SW480 (cell line): ENCODE data around the gene MAP1LC3B.
"Not testable (repeated sequence)": the region's sequence is repeated elsewhere in the genome, so short reads cannot be mapped to it uniquely, and the experiment has no call there.

Source experiments
- DNase-seq: peaks from one replicate; pipeline ENCODE4 v3.0.0-alpha.2; 2016; ENCODE audit warnings: low spot score

MAP1LC3B gene

DNA sequence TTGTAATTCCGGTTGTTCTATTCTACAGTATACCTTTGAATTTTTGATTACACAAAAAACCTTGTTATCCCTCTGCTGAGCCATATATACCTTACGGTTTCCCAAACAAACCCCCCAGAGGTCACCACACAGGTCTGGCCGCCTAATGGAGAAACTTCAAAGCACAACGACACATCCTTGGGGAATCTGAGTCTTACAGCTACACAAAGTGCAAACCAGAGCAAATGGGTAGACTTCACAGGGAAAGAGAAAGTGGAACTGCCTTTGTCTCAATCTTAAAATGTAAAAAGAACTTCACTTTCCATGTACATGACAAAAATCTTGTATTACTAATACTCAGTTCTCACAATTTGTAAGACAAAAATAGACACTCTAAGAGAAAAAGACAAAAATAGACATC is 11.3 kb upstream of the MAP1LC3B start:
- no peak for DNase-seq

DNA sequence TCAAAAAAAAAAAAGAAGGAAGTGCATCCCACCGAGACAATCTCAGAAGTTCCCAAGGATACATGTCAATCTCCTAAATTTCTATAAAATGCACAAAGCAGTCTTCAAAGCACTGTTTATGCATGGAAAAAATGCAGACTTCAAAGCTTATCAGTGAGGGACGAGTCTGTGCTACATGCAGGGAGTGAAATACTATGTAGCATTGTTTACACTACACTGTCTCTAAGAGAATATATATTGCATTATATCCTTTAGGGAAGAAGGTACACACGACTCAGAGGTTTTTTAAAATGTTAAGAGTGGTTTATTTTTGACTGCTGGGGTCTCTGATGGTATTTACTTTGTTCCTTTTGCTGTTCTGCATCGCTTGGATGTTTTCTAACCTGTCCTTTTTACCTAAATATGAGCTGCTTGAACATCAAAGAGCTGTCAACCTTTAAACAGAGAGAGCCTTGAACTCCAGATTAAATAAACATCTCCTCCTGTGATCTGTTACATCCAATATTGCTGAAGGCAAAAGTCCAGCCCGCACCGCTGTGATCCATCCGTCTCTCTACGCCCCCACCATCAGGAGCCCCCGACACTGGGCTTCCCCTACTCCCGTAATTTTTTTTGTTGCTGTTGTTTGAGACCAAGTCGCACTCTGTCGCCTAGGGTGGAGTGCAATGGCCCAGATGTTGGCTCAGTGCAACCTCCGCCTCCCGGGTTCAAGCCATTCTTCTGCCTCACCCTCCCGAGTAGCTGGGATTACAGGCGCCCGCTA is 9.9 kb upstream of the MAP1LC3B start:
- peak; percentile 16 for DNase-seq

DNA sequence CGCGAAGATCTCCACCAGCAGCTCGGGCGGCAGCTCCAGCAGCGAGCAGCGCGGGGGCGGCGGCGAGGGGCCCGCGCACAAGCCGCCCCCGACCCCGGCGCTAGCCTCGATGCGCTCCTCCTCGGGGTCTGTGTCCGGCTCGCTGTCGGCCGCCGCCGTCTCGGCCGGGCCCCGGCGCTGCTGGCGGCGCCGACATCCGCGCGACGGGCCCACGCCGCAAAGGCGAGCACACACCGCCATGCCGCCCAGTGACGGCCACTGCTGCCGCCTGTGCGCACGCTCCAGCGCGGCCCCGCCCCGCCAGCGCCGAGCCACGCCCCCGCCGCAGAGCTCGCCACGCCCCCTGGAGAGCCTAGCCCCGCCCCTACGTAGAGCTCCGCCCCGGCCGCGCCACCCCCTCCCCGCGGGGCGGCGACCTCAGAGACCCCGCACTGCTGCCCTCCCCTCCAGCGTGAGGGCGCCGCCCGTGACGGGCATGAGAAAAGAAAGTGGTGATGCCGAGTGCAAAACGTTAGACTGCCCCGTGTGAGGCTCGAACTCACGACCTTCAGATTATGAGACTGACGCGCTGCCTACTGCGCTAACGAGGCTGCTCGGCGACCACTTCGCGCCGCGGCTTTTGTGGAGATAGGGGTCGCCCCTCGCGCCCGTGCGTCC is 8.5 kb upstream of the MAP1LC3B start, which contains the start of gene FBXO31:
Gene FBXO31, minus strand, starts transcription at position 272 of the 657 bp plus-strand sequence. Its CDS starts 32 bp downstream, at position 240.
- peak; percentile 85 for DNase-seq

DNA sequence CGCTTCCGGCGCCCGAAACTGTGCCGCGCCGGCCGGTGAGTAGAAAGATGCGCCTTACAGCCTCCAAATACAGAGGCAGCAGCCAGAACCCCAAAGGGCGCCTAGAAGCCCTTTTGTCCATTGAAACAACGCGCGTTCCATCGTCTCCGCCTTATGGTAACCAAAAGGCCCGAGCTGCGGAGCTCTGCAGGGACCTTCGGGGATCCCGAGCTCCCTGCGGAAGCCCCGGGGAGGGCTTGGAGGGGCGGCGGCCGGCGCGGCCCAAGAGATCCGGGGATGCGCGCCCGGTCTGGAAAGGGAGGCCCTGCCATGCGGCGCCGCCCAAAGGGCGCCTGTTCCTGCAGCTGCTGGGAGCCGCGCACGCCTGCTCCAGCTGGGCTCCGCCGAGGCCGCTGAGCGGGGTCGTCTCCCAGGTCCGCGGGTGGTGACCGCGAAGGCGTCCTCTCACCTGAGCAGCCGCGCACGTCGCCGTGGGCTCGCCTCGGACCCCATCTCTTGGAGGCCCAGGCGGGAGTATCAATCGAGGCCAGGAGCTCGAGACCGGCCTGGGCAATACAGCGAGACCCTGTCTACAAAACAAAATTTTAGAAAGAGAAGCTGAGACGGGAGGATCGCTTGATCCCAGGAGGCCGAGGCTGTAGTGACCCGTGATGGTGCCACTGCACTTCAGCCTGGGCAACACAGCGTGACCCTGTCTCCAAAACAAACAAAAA is 7.8 kb upstream of the MAP1LC3B start:
- peak; percentile 82 for DNase-seq

DNA sequence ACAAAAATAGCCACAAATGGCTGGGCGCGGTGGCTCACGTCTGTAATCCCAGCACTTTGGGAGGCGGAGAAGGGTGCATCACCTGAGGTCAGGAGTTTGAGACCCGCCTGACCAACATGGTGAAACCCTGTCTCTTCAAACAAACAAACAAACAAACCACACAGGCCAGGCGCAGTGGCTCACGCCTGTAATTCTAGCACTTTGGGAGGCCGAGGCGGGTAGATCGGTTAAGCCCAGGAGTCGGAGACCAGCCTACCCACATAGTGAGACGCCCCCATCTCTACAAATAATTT is 7.3 kb upstream of the MAP1LC3B start:
- not testable (repeated sequence) for DNase-seq

DNA sequence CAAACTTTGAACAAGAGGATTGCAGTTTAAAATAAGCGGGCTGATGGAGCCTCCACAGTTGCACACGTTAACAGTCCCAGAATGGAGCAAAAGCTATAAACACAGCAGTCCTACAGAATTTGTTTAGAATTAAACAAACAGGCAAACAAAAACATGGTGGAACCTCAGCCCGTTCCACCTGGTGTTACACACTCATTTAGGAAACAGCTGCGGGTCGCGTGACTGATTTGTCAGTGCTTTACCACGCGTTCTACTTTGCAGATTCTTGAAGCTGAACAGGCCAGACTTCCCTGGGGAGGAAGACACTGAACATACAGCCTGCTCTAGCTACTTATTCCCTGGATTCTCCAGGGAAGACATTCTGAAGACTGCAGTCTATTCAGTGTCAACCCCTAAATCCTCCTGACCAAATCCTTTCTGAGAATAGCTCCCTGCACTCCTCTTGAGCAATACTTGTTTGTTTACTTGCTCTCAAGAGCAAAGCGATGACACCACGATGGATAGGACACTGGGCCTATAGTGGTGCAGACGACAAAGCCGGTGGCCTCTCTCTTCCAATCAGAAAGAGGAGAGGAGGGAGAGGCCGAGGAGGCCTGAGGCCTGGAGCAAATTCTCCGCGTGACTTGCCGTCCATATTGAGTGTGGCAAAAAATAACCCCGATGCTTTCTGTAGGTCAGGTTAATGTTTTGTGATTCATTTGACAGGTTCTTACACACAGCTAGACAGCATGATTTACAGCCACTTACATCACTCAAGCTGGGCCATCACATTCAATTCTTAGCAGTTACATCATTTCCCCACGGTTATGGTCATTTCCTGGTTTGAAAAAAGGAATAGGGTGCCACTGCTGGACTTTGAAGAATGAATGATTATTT is 4.0 kb upstream of the MAP1LC3B start:
- DNase-seq = peak; percentile 100

DNA sequence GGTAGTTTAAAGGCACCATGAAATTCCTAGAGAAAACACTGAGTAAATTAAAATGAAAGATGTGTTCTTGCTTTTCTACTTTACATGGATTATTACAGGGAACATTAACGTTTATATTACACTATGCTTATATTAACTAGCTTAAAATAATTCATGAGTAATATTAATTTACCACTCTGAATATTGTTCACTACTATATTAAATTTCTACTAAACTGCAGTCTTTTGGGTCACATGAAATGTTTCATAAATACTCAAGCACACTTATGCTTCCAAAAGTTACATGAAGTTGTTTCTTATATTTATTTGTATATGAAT is 3.4 kb upstream of the MAP1LC3B start:
- DNase-seq = no peak

DNA sequence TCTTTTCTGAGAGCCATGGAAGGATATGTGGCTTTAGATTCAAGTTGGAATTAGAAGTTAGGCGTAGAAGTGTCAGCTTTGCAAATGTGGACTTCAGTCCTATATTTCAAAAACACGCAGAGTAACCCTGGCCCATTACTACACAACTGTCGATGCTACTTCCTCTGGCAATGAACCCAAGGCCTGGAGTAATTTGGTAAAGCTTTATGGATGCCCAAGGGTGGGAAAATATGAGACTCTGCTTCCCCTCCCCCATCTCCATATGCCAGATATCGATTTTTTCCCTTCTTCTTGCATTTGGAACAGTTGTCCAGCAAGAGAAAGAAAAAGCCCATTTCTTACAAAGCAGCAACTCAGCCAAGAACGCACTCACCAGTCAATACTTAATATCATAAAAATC is 2.9 kb upstream of the MAP1LC3B start:
- no peak for DNase-seq

DNA sequence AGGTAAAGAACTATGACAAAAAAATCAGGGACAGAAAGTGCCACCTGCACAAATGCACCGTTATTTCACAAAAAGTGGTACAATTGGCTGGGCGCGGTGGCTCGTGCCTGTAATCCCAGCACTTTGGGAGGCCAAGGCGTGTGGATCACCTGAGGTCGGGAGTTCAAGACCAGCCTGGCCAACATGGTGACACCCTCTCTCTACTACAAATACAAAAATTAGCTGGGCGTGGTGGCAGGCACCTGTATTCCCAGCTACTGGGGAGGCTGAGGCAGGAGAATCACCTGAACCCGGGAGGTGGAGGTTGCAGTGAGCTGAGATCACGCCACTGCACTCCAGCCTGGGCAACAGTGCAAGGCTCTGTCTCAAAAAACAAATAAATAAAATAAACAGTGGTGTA is 2.2 kb upstream of the MAP1LC3B start:
- DNase-seq = not testable (repeated sequence)

DNA sequence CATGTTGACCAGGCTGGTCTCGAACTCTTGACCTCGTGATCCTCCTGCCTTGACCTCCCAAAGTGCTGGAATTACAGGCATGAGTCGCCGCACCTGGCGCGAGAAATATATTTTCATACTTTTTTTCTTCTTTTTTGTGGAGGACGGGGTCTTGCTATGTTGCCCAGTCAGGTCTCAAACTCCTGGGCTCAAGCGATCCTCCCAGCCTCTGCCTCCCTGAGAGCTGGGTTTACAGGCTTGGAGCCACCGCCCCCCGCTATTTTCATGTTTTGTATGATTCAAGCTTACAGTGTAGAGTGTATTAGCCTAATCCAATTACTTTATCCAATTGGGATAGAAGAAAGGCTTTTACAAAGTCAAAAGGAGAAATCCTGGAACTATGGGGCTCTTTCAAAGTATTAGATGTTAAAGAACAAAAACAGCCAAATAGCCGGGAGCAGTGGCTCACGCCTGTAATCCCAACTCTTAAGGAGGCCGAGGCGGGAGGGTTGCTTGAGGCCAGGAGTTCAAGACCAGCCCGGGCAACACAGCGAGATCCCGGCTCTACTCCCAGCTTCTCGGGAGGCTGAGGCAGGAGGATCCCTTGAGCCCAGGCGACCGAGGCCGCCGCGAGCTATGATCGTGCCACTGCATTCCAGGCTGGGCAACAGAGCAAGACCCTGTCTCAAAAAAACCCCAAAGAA is 1.4 kb upstream of the MAP1LC3B start:
- no peak for DNase-seq

DNA sequence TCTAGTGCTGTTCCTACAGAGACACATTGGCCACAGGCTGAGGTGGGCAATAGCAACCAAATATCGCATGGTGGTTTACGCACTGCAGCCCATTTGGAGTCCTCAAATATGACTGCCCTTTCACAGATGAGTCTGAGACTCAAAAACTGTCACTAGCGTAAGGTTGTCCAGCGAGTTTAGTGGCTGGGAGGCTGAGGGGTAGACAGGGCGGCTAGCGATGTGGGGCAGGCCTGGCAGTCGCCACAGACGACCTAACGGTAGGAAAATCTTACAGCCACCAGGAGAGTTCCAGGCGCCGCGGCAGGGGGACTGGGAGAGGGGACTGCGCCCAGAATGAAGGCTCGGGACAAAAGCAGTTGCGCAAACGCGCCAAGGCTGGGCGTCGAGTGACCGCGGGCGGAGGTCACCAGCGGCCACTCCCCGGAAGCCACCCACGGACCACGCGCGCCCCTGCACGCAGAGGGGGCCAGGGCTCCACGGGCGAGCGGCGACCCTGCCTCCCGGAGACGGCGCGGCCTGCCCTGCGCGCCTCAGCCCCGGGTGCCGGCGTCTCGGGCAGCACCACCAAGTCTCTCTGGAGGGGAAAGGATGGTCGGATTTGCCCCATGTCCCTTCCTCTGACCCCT is 699 bp upstream of the MAP1LC3B start:
- DNase-seq = peak; percentile 64

DNA sequence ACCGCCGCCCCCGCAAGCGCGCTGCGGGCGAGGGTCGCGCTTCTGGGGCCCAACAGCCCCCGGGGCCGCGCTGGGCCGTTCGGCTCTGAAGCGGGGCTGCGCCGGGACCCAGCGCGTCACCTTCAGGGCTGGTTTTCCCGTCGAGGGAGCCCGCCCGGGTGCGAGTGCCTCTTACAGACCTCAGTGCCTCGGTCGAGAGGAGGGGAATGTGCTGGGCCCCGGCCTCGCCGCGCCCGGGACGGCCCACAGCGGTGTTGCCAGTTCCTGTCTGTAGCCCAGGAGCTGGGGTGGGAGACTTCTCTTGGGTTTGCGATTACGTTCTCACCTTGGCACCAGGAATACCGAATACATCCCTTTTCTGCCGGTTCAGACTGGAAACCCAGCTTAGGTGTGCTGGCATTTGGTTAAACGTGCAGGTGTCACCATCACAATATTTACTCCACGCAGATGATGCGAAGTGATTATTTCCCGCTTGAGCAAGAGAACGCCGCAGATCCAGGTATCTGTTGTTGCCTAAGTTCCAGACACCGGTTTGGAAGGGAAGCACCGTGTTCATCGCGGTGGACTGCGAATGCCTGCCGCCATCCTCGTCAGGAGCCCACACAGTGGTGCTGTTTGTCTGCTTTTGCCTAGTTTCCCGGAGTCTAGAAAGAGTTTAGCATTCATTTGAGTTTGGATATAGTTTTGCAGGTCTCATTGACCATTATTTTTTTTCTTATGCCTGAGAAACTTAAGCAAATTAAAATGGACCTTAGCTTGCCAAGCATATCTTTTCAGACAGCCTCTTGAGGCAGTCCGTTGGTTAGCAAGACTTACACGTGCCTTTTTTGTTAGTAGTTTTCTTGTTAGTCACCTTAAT is 914 bp downstream of the MAP1LC3B start:
- peak; percentile 59 for DNase-seq

DNA sequence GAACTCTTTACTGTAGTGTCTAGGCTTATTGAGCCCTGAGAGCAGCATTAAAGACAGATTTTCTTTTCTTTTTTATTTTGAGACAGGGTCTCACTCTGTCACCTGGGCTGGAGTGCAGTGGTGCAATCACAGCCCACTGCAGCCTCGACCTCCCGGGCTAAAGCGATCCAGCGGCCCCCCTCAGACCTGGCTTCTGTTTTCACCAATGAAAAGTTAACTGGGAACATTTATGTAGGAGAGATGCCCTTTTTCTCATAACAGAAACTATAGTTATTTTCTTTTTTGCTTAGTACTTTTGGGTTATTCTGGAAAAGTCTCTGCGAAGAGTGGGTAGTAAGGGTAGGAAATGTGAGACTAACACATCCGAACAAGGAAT is 1.5 kb downstream of the MAP1LC3B start:
- DNase-seq = no peak

DNA sequence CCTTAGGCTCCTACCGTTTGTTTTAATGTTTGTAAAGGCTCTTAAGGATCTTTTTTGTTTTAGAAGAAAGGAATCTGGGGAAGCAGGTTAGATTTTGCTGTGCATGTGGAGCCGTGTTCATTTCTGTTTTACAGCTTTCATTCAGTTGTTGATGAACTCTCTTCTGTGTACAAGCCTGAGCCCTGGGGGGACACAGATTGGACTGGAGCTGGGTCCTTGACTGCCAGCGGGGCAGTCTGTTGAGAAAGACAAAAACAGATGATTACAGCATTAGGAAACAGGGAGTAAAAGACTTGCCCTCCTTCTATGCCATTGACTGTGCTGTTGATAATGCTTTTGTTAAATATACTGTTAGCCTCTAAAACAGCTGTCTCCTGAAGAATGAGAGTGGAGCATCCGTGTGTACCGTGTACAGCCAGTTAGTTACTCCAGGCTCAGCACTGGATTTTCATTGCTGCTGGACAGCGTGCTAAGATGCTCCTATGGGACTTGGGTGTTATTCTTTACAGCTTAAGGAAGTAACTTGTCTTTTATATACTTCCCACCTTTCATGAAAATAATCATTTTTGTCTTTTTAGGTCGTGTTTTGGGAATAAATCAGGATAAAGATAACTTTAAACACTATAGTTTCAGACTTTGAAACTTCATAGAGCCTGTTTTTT is 3.2 kb downstream of the MAP1LC3B start:
- no peak for DNase-seq

DNA sequence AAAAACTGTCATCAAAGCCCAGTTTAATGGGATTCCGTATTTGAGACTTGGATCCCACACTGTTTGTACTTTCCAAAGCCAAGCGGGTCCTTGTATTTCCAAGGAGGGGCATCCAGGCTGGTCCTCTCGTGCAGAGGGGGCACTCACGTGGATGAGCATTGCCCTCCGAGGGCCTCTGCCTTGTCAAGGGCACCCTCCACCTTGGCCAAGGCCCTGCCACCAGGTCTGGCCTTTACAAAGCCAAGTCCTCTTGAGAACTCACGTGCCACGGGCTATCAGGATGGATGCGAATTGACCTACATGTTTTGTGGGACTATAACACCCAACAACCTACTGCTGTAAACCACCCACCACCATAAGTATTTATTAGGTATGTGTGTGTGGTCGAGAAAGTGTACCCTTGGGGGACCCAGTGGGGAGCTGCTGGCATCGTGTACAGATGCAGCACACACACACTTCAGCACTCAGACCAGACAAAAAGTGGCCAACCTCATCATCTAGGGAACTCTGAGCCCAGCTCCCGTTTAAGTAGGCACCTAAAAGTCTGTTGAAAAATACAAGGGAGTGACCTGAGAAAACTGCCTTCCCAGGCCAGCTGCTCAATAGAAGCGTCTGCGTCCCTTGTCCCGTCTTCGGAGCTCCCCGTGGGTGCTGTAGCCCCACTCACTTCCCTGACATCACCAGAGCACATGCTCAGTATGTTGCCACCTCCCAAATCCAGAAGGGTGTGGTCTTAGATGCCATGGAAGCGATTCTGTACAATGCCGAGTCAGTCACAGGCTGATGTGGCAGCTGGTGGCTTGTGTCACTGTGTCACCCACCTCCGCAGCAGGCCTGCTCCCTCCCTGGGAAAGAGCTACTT is 12.9 kb downstream of the MAP1LC3B start:
- DNase-seq = peak; percentile 40

DNA sequence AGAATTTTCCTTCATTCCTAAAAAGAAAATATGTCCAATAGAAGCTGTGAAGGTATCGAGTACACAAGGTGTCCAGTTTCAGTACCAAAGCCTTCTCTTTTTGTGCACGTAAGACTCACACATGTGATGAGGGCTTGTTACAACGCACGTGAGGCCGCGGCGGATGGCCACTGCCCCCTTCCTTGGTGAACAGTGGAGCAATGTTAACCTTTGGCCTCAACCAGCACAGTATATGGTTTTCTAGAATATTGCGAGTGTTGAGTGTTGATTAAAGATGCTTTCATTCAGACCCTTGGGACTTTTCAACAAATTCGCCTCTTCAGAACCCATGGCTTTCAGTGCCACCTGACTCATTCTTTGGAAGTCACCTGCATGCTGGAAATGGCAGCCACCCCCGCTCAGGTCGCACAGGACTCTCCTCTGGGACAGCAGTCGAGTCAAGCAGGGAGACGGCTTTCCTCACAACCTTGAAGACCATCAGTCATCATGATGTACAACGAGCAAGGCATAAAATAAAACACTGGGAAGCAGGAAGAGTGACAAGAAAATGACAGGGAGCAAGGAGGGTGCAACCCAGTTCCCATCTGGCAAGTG is 14.5 kb downstream of the MAP1LC3B start:
- peak; percentile 41 for DNase-seq

DNA sequence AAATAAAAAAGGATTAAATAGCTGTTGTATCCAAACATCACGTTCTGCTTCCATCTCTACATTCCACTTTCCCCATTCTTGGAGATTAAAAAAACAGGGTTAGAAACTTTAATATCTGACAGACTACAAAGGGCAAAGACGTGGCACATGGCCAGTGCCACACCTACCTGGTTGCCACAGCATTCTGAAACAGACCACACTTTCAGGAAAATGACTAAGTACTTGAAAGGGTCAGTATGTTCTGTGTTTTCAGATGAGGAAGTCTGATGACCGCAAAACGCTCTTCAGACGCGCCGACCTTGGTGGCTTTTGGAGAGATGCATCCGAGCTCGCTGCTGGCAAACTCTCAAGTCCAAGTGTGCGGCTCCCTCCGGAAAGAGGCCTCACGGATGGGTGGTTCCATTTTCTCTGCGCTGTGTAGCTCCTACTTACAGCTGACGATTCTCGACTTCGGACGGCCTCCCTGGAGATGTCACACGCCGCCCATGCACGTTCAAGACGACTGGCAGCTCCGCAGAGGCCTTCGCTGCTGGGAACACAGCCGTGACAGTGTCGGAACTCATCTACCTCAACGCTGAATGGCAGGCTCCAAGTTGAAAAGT is 15.5 kb downstream of the MAP1LC3B start:
- DNase-seq = peak; percentile 99

DNA sequence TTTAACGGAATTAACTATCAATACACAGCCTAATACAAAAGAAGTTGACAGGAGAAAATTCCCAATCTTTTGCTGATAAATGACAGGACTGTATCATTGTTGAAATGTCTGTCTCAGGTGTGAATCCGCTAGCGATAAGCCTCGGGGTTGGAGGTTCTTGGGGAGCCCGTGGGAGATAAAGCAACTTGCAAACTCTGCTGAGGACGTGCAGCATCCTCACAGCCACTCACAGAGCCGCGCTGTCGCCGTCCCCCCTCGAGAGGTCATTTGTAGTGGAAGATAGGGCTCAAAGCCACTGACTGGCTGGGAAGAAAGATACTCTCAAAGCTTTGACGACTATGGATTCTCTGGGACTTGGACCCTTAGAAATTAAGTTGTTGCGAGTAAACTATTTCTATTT is 17.0 kb downstream of the MAP1LC3B start:
- no peak for DNase-seq
